GM12875 (cell line): ENCODE measurements around the gene PSMB7.

ENCODE experiments used
- H3K4me3 ChIP-seq: one replicate; pipeline ENCODE4 v1.5.1; 2011; ENCODE audit warnings: low read depth, low read length, control low read depth
- TF ChIP-seq, protein P1 (sequence below): IDR thresholded peaks from 2 replicates; pipeline ENCODE4 v1.5.1; 2011; ENCODE audit warnings: low read depth, mild to moderate bottlenecking, control low read depth, inconsistent platforms, low read length, moderate library complexity, borderline replicate concordance; ENCODE audit not compliant: insufficient read depth

PSMB7 gene

GRCh38 chr9:124415102-124415851, at the start of gene PSMB7:
Gene PSMB7 (minus strand): TSS chr9:124415442. CDS start chr9:124415425, 17 bp downstream.
- TF ChIP-seq, protein P1, sequence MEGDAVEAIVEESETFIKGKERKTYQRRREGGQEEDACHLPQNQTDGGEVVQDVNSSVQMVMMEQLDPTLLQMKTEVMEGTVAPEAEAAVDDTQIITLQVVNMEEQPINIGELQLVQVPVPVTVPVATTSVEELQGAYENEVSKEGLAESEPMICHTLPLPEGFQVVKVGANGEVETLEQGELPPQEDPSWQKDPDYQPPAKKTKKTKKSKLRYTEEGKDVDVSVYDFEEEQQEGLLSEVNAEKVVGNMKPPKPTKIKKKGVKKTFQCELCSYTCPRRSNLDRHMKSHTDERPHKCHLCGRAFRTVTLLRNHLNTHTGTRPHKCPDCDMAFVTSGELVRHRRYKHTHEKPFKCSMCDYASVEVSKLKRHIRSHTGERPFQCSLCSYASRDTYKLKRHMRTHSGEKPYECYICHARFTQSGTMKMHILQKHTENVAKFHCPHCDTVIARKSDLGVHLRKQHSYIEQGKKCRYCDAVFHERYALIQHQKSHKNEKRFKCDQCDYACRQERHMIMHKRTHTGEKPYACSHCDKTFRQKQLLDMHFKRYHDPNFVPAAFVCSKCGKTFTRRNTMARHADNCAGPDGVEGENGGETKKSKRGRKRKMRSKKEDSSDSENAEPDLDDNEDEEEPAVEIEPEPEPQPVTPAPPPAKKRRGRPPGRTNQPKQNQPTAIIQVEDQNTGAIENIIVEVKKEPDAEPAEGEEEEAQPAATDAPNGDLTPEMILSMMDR: peak; percentile 76
- H3K4me3 ChIP-seq: peak within 1 kb of the TSS; percentile 93

DNA sequence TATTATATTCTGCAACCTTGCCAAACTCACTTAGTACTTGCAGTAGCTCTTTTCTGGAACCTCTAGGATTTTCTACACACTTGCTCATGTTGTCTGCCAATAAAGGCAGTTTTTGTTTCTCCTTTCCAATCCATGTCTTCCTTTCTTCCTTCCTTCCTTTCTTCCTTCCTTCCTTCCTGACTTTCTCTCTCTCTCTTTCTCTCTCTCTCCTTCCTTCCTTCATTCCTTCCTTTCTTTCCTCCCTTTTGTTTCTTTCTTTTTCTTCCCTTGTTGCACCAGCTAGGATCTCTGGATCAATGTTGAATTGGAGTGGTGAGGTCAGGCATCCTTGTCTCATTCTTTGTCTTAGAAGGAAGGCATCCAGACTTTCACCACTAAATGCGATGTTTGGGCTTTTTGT, 47.5 kb upstream of the PSMB7 start:
- TF ChIP-seq, protein P1: no peak

GRCh38 chr9:124458441-124458840, 43.2 kb upstream of the PSMB7 start:
- no peak overlapping the region for H3K4me3 ChIP-seq
- TF ChIP-seq, protein P1: no peak

More for the DNA sequence above, 47.5 kb upstream of the PSMB7 start:
- H3K4me3 ChIP-seq: no peak overlapping the region

DNA sequence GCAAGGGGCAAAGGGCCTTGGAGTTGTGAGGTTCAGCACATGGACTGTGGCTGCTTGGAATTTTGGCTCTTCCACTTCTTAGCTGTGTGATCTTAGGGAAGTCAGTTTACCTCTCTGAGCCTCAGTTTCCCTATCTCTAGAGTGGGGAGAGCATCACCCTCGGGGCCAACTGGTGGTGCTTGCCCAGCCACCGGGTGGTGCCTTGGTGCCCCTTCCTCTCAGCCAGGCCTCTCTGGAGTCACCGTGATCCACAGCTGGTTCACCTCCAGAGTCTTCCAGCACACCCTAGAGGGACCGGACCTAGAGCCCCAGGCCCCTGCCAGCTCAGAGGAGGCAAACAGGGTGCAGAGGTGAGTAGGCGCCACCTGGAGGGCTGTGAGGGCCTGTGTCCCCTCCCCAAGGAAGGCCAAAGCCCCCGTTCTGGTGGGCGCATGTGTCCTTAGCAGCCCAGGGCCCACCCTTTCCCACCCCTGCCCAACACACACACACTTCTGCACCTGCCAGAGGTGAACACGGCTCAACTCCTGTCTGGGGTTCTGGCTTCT, 42.7 kb upstream of the PSMB7 start:
- TF ChIP-seq, protein P1: no peak
- H3K4me3 ChIP-seq: no peak overlapping the region

DNA sequence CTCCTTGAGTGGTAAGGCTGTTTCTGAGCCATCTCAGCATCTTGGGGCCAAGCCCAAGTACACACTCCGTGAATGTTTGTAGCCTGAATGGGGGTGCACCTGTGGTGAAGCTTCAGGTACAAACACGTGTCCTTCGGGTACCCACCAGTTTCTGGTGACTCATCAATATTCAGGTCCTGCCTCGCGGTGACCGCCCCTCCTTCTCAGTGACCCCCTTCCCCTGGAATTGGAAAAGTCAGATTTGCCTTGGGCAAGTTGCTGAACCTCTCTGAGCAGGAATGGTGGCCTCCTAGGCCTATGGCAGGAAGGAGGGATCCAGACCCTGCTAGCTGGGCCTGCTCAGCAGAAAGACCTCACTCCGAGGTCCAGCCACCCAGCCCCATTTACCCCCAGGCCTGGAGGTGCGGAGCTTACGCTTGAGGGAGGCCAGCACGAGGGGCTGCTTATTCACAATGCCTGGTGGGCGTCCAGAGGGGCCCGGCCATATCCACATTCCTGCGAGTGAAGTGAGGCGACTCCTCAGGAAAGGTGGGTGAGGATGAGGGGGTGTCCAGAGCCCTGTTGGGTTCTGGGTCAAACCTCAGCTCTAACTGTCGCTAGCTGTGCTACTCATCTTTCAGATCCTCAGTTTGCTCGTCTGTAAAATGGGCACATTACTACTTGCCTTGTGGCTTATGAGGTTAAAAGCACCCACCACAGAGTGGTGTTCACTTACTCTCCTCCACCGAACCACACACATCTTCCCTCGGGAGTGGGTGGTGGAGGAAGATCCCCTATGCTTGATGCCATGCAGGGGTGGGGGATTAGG, 42.0 kb upstream of the PSMB7 start:
- TF ChIP-seq, protein P1: no peak

DNA sequence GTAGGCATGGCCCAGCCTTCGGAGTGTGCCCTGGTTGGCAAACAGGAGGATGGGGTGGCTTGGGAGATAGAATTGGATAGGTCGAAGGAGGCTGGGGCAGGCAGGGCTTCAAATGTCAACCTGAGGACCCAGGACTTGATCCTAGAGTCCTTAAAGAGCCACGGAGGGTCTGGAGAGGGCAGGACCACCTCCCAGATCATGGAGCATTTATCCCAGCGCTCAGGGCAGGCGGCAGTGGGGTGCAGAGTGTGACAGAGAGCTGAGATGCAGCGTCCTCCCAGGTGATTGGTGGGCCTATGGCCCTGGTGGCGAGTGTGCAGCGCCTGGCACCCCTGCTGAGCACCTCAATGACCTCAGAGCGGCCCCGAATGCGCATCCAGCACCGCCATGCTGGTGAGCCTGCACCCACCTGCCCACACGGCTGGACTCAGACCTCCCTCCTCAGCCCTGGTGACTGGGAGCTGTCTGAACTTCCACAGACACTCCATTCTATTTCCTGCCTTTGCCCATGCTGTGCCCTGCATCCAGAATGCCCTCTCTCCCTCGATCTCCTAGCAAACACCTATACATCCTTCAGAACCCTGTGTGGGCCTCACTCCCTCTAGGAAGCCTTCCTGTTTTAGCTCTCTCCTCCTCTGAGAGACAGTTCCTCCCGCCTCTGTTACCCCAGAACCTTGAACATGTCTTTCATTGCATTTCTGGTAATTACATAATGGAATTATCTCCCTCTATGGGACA, 41.3 kb upstream of the PSMB7 start:
- TF ChIP-seq, protein P1: no peak
- no peak overlapping the region for H3K4me3 ChIP-seq

More for the DNA sequence above, 42.0 kb upstream of the PSMB7 start:
- H3K4me3 ChIP-seq: no peak overlapping the region
